Measurements from ENCODE around the gene FOXP4.

Gene FOXP4

GRCh38 chr6:41563060-41563776 lies 17.0 kb downstream of the FOXP4 start:
- no peak for DNase-seq (ENCODE audit: low read depth in 2 of 2, low spot score in 1 of 2)

- no peak for DNase-seq (ENCODE audit: low read depth in 2 of 2, low spot score in 1 of 2)
Observed at GRCh38 chr6:41564448-41565142, 18.4 kb downstream of the FOXP4 start.

DNA sequence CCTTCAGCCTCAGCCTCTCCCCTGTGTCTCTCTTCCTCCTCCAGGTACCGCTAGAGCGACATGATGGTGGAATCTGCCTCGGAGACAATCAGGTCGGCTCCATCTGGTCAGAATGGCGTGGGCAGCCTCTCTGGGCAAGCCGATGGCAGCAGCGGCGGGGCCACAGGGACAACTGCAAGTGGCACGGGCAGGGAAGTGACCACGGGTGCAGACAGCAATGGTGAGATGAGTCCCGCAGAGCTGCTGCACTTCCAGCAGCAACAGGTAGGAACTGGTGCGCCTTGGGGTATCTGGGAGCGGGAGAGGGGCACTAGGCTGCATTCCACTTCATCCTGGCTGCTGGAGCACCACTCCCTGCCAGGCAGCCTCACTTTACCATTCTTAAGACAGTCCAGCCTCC lies 19.5 kb downstream of the FOXP4 start:
- DNase-seq (ENCODE audit: low read depth in 2 of 2, low spot score in 1 of 2): no peak

DNA sequence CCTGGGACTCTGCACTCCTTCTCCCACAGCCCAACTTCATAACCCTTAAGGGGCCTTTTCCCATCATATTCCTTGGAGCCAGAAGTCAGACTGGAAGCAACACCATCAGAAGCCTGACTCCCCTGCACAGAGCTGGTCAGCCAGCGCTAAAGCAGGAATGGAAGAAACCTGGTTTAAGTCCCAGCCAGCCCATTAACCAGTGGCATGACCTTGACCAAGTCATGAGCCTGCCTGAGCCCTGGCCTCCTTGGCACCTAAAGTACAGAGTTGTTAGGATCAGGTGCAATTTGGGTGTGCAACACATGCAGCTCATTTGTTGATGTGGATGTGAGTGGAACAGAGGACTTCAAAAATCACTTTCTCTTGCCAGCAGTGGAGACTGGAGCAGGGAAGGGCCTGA lies 20.8 kb downstream of the FOXP4 start:
- no peak for DNase-seq (ENCODE audit: low read depth in 2 of 2, low spot score in 1 of 2)

DNA sequence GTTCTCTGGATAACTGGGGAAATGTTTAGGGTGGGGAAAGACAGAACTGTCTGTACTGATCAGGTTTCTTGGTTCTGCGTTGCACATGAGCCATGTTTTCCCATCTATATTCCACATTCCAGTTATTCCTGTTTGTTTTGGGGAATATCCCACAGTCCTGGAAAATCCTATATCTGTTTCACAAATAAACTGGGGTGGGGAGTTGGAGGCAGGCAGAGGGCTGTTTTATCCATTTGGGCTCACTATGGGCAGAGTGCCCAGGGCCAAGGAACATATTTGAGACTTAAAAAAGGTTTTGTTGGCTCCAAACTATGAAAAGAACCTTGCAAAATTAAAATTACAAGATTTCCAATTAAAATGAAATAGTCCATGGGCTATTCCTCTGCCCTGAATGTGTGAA lies 21.5 kb downstream of the FOXP4 start:
- DNase-seq (ENCODE audit: low read depth in 2 of 2, low spot score in 1 of 2): no peak

DNA sequence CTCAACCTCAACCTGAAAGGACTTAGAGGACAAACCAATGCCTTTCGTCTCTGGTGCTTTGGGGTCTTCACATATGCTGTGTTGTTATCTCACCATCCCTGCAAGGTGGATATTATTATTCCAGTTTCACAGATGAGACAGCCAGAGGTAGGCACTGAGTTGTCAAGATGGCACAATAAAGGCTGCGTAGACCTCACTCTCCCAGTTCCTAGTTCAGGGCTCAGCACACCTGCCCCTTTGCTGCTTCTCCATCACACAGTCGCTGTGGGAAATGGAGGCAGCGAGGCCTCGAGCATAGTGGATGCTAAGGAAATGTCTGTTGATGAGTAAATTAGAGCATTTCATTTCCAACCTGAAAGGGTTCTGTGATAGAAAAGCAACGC lies 22.0 kb downstream of the FOXP4 start:
- no peak for DNase-seq (ENCODE audit: low read depth in 2 of 2, low spot score in 1 of 2)

GRCh38 chr6:41568585-41569384 lies 22.6 kb downstream of the FOXP4 start:
- no peak for DNase-seq (ENCODE audit: low read depth in 2 of 2, low spot score in 1 of 2)

GRCh38 chr6:41570259-41570615 lies 24.1 kb downstream of the FOXP4 start:
- DNase-seq (ENCODE audit: low read depth in 2 of 2, low spot score in 1 of 2): no peak

GRCh38 chr6:41571021-41571780 lies 25.0 kb downstream of the FOXP4 start:
- DNase-seq (ENCODE audit: low read depth in 2 of 2, low spot score in 1 of 2): no peak

GRCh38 chr6:41572613-41573012 lies 26.4 kb downstream of the FOXP4 start:
- DNase-seq (ENCODE audit: low read depth in 2 of 2, low spot score in 1 of 2): no peak

DNA sequence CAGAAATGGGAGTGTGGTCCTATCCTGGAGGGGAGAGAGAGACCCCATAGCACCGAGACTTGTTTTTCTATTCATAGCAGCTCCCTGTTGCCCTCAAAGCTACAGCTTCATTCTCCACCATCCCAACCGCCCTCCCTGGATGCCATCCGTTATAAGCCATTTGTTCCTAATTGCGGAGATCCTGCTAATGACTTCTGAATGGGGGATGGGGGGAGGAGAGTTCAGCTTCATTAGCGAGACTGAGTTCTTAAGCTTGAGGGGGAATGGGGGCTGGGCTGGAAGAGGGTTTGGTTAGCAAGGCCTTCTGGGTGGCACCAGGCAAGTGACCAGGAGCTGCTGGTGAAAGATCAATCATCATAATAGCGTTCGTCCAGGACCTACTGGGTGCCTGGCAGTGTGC lies 27.1 kb downstream of the FOXP4 start:
- DNase-seq (ENCODE audit: low read depth in 2 of 2, low spot score in 1 of 2): no peak

DNA sequence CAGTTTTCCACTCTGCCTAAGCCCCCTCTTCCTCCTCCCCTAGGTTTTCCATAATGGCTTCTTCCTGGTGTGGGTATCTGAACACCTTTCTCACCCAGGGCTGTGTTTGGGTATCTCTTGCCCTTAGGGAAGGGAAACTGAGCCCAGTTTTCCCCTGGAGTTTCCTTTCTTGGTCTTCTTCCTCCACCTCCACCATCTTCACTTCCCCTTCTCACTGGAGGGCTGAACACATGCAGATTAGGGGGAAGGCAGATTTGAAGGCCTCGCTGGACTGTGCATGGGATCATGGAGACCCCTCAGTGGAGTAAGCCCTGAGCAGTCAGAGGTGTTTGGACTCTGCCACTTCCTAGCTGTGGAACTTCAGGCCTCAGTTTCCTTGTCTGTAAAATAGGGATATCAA lies 27.8 kb downstream of the FOXP4 start:
- DNase-seq (ENCODE audit: low read depth in 2 of 2, low spot score in 1 of 2): no peak

DNA sequence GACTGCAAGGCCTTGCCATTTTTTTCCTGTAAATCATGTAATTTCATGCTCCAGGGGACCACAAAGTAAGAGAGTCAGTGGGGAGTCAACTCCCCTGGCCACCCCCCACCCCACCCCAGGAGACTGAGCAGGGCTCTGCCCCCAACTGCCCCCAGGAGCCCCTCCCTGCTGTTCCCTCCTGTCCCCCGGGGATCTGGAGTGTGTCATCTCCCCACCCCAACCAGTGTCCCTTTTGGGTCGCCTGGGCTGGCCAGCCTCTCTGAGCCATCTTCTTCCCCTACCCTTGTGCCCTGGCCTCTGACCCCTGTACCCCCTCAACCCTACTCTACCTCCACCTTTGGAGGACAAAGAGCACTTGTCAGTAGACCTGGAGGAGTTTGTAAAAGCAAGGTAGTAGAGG lies 29.4 kb downstream of the FOXP4 start:
- DNase-seq (ENCODE audit: low read depth in 2 of 2, low spot score in 1 of 2): no peak

GRCh38 chr6:41576667-41577066 lies 30.5 kb downstream of the FOXP4 start:
- no peak for DNase-seq (ENCODE audit: low read depth in 2 of 2, low spot score in 1 of 2)

- DNase-seq (ENCODE audit: low read depth in 2 of 2, low spot score in 1 of 2): no peak
Observed at GRCh38 chr6:41577356-41578216, 31.4 kb downstream of the FOXP4 start.

DNA sequence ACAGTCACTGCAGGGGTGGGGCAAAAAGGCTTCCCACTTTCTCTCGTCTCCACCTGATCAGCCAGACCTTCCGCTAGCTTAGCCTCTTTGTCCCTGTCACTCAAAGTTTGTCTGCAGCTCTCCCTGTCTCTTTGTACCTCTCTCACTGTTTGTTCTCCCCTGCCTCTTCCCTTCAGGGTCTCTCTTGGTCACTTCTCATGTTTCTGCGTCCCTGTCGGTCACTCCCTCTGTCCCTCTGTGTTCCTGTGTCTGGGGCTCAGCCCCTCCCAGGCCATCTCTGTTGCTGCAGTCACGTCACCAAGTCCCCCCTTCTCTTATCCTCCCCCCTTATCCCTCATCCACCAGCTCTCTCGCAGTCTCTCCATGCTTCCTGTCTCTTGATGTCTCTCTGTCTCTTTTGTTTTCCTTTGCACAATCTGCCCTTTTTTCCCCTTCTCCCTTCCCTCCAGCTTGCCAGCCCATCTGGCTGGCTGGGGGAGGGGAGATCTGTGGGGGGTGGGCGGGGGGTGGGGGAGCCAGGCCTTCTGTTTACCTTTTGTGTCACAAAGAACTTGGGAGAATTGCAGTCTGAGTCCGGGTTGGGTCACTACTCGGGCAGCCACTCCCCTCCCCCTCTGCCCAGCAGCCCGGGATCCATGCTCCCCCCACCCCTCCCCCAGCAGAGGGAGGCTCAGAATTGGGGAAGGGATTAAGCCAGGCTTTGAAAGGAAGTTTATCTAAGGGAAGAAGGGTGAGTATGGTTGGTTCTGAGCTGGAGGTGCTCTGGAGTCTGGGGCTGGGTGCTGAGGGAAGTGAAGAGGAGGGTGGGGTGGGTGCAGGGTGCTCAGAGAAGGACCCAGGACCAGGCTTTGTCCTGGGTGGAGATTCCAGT lies 32.3 kb downstream of the FOXP4 start:
- no peak for DNase-seq (ENCODE audit: low read depth in 2 of 2, low spot score in 1 of 2)

- no peak for DNase-seq (ENCODE audit: low read depth in 2 of 2, low spot score in 1 of 2)
Observed at GRCh38 chr6:41579088-41579610, 33.0 kb downstream of the FOXP4 start.

GRCh38 chr6:41580690-41581089 lies 34.5 kb downstream of the FOXP4 start:
- DNase-seq (ENCODE audit: low read depth in 2 of 2, low spot score in 1 of 2): no peak

DNA sequence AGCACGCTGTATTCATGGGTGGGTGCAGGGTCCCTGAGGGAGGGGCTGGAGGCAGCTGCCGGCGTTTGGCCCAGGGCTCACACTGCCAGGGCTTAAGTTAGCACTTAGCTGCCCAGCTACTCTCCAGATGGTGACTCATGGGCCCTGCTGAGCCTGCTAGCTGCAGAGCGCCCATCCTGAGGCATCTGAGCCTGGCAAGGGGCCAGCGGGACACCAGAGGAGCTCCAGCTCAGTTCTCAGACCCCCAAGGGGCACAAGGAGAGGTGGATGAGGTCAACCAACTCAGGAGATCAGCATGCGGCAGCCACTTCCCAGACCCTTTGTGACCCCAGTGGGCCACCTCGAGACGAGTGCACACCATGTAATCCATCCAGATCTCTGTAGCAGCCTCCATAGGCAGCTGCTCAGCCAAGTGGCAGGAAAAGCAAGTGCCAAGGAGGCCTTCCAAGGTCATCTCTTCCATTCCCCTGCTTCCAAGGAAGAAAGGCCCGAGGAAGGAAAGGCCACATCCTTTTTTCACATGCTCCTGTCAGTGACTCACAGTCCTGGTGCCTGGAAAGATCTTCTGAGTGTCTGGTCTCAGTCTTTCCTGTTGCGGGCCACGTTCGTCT lies 35.3 kb downstream of the FOXP4 start:
- no peak for DNase-seq (ENCODE audit: low read depth in 2 of 2, low spot score in 1 of 2)
